Endothelial cell of umbilical vein (primary cell): ENCODE results near the gene DEPDC1B.
"Not testable (repeated sequence)": the region's sequence is repeated elsewhere in the genome, so short reads cannot be mapped to it uniquely, and the experiment has no call there.

ENCODE experiments used
- POLR2AphosphoS5 ChIP-seq: IDR thresholded peaks from 2 replicates; pipeline ENCODE4 v1.6.1; 2012; ENCODE audit warnings: low read depth, mild to moderate bottlenecking, control low read depth, low read length, moderate library complexity; ENCODE audit not compliant: insufficient read depth
- TF ChIP-seq, protein P1 (sequence below), 2 donors: IDR thresholded peaks; 1 replicate in 1 of 2; 2 replicates in 1 of 2; pipeline ENCODE4 v1.5.1; 2011; ENCODE audit warnings: low read length in 2 of 2, mild to moderate bottlenecking in 2 of 2, moderate library complexity in 2 of 2, control low read depth in 1 of 2, inconsistent platforms in 1 of 2, low read depth in 1 of 2; ENCODE audit not compliant: insufficient read depth in 1 of 2; ENCODE audit errors: extremely low read depth in 1 of 2

- not testable (repeated sequence) for TF ChIP-seq POLR2AphosphoS5
- TF ChIP-seq, protein P1, sequence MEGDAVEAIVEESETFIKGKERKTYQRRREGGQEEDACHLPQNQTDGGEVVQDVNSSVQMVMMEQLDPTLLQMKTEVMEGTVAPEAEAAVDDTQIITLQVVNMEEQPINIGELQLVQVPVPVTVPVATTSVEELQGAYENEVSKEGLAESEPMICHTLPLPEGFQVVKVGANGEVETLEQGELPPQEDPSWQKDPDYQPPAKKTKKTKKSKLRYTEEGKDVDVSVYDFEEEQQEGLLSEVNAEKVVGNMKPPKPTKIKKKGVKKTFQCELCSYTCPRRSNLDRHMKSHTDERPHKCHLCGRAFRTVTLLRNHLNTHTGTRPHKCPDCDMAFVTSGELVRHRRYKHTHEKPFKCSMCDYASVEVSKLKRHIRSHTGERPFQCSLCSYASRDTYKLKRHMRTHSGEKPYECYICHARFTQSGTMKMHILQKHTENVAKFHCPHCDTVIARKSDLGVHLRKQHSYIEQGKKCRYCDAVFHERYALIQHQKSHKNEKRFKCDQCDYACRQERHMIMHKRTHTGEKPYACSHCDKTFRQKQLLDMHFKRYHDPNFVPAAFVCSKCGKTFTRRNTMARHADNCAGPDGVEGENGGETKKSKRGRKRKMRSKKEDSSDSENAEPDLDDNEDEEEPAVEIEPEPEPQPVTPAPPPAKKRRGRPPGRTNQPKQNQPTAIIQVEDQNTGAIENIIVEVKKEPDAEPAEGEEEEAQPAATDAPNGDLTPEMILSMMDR (IDR thresholded peaks at IDR 0.05; ENCODE audit: extremely low read depth in 1 of 2, insufficient read depth in 1 of 2, low read depth in 1 of 2, low read length in 2 of 2) = not testable (repeated sequence)
Measured at GRCh38 chr5:60587312-60587711, 112.7 kb downstream of the DEPDC1B start.
